Measurements from ENCODE around the gene PRDM16.
"Not testable (repeated sequence)": the region's sequence is repeated elsewhere in the genome, so short reads cannot be mapped to it uniquely, and the experiment has no call there.

The PRDM16 gene

GRCh38 chr1:3234956-3235355 lies 166.0 kb downstream of the PRDM16 start:
- no peak for DNase-seq

DNA sequence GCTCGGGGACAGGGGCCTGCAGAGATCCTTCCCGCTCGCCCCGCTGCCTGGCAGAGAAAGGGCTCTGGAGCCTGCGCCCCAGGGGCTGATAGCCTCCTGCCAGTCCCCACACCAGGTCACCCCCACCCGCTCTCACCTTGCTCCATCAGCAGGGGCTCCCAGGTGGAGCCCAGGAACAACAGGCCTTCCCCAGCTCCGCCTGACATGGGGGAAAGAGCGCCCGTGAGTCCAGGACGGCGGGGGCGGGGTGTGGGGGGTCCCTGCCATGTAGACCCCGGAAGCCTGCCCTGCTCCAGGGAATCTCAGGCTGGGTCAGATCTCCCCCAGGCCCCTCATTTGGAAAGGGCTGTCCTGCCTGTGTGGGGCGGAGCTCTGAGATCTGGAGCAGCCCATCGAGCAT lies 166.5 kb downstream of the PRDM16 start:
- DNase-seq: no peak

DNA sequence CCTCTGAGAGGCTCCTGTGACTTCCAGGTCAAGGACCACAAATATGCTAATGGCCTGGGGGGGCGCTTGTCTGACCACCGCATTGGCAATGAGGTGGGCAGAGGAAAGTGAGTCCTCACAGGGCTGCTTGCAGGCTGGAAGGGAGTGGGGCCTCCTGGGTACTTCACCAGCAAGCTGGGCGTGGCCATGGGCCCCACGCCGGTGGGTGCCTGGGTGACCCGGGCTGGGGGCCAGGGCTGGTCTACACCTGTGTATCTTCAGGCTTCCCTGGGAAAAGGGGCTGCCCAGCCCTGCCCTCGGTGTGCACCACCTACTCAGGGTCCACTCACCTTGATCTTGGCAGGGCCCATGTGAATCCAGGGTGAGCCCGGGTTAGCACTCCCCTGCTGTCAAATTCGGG lies 167.4 kb downstream of the PRDM16 start:
- DNase-seq: no peak

- DNase-seq: no peak
These were observed 168.0 kb downstream of the PRDM16 start for GRCh38 chr1:3236955-3237354.

- DNase-seq: no peak
These were observed 168.6 kb downstream of the PRDM16 start for GRCh38 chr1:3237570-3237969.

DNA sequence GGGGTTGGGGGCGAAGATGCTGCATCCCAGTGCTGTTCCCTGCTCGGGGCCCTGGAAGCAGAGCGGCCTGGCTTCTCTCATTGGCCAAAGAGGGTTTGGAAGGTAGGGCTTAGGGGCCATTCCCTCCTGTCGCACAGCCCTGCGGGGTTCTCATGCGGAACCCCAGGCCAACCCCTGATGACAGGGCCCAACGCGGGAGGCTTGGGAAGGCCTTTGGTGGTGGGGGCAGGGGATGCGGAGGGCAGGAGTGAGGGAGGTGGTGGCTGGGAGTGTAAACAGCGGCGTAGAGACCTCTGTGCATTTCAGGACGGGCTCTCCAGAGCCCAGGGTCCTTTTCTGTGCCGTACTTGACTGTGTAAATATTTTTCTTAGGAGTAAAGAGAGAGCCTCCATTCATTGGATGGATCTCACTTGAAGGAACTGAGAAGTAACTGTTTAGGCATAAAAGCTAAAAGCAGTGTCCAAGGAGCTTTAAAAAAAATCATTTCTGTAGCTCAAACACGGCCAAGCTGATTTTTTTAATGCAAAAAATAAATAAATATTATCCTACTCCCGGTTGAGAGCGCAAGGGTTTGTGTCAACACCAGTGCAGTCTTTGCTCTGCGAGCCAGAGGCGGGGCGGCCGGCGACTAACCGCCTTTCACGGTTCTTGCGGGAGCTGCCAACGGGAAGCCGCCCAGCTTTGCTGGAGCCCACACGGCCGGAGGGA lies 169.1 kb downstream of the PRDM16 start:
- DNase-seq: no peak

GRCh38 chr1:3238703-3239278 lies 169.8 kb downstream of the PRDM16 start:
- no peak for DNase-seq

DNA sequence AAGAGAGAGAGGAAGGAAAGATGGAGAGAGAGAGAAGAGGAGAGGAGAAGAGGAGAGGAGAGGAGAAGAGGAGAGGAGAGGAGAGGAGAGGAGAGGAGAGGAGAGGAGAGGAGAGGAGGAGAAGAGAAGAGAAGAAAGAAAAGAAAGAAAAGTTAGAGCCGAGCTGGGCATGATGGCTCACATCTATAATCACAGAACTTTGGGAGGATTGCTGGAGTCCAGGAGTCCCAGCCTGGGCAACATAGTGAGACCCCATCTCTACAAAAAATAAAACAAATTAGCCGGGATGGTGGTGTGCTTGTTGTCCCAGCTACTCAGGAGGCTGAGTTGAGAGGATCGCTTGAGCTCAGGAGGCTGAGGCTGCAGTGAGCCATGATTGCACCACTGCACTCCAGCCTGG lies 171.0 kb downstream of the PRDM16 start:
- not testable (repeated sequence) for DNase-seq

DNA sequence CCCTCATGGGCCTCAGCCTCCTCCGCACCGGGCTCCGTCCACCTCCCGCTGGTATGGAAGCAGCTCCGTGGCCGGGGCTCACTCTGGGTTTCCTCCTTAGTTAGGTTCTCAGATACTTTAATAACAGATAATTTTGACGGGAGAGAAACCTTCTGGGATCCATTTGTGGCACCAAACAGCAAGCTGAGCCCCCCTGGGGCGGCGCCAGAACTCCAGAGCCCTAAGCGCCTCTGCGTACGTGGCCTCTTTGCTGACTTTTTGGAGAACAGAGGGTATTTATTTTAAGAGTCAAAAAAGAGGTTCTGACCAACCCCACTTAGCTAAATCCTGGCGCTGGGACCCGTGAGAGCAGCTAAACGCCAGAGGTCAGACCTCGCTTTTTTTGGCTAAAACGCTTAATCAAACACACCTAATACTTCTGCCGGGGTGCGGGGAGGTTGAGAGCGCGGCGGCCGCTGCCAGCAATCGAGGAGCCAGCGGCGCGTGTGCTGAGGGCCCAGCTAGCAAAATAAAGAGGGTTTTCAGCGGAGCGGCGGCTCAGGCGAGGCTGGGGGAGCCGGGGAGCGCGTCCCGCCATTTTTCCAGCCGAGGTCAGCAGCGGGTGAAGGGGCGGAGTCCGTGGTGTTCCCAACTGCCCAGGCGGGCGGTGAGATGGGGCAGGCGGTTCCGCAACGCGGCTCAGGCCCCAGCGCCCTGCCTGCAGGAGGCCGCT lies 171.7 kb downstream of the PRDM16 start:
- DNase-seq: no peak

GRCh38 chr1:3241236-3241550 lies 172.2 kb downstream of the PRDM16 start:
- DNase-seq: no peak

DNA sequence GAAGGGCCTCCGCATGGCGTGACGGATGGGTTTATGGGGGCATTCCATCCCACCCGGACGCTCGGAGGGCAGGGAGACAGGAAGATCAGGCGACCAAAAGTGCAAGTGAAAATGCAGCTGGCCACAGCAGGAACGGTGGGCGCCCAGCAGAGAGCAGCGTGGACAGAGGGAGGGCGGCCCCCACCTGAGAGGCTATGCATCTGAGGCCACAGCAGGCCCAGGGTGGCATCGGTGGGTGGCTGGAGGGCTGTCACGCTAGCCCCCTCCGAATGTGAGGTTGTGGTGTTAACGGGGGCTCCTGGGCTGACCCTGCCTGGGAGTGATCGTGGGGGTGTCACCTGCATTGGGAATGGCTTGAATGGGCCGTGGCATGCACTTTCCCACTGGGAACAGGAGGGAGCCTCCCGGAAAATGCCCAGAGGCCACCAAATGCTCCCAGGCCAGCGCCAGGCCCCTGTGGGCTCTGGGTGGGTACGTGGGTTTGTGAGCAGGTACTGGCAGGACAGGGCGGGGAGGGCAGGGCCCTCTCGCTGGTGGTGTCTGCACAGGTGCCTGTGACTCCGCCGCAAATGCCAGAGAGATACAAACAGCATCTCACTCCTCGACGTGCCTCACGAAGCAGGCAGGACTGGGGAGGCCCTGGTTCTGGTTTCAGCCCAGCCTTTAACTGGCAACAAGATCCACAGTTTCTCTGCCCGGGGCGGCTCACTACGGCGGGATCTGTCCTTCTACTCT lies 172.8 kb downstream of the PRDM16 start:
- no peak for DNase-seq

DNA sequence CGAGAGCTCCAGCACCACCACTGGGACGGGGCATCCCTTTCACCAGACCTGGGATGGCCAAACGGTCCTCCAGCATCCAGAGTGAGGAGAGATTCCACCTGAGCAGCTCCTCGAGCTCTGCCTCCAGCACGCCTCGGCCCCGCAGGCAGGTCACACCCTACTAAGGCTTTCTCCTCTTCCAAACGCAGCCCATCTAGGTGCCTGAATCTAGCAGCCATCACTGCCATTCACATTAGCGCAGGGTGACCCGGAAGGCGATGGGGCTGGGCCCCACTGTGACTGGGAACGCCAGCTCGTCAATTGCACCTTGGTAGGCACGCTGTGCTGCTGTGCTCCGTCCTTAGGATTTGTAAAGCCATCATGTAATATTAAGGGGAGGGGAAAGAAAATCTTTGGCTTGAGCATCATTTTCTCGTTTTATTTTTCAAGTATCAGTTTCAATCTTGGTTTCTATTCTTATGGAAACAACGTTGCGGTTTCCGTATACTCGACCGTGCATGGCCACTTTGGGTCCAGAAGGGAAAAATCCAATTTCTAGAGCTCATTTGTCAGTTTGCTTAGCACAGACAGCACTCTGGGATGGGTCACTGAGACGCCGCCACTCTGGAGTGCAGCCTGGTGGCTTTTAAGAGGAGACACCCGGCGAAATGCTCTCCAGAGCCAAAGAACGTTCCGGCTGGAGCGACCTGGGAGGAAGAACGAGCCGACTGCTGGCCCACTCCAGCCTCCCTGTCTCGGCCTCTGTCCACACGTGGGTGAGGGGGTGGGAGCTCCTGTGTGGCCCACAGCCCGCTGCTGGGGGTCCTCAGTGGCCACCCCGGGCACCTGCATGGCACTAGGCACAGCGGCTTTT lies 173.6 kb downstream of the PRDM16 start:
- no peak for DNase-seq

- no peak for DNase-seq
These were observed 174.3 kb downstream of the PRDM16 start for GRCh38 chr1:3243304-3243703.

DNA sequence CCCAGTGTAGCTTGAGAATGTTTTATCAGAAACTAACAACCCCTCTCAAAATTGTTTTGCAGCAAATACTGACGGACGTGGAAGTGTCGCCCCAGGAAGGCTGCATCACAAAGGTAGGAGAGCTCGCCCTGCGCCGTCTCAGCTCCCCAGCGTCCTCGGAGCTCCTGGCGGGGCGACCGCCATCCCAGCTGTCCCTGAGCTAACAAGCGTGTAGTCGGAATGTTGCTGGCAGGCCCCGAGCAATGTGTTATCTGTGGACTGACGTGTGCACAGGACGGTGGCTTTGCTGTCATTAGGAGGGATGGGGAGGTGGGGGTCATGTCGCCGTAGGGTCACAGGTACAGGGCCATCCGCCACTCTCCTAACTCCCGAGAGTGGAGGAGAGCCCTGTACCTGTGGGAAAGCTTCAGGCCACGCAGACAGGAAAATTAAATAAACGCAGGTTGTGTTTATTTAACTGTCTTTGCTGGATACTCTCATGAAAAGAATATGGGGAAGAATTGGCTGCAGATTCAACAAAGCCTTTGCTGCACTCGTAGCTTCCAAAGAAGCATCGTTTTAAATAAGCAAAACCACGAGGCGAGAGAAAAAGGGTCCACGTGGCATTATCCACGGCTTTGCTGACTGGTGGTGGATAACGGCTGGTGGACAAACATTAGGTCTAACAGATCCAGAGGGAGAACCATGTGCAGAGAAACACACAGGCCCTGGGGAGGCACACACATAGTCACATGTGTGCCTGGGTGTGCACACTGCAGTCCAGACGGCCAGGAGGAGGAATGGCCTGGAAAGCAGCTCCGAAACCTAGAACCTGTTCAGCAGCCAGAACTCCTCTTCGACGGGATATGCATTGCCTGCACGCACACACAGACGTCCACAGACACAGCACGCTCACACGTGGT lies 175.3 kb downstream of the PRDM16 start:
- no peak for DNase-seq

GRCh38 chr1:3244927-3245315 lies 175.9 kb downstream of the PRDM16 start:
- no peak for DNase-seq

- DNase-seq: no peak
These were observed 176.3 kb downstream of the PRDM16 start for GRCh38 chr1:3245344-3245743.

DNA sequence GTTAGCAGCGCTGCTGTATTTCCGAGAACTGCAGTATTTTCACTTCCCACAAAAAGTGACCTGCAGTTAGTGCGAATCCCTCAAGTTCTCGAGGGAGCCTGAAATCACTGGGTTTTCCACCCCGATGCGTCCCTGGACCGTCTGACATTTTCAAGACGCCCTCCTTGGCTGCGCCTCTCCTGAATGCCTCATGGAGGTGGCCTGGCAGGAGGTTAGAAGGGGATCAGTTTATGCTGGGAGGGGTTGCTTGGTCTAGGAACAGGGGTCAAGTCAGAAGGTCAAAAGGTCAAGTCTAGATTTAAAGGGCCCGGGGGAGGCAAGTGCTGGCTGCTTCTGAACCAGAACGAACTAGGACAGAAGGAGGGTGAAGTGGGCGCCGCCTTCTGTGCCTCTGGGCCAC lies 176.8 kb downstream of the PRDM16 start:
- DNase-seq: no peak

GRCh38 chr1:3246251-3246650 lies 177.2 kb downstream of the PRDM16 start:
- DNase-seq: no peak

- no peak for DNase-seq
These were observed 178.6 kb downstream of the PRDM16 start for GRCh38 chr1:3247521-3248121.

GRCh38 chr1:3248155-3249141 lies 179.4 kb downstream of the PRDM16 start:
- no peak for DNase-seq
